GM12864 (cell line): ENCODE measurements around the gene ZNF311.
A peak's percentile ranks its signal among the peaks of the same experiment; 100 is the strongest.
"Not testable (repeated sequence)": the region's sequence is repeated elsewhere in the genome, so short reads cannot be mapped to it uniquely, and the experiment has no call there.

Source experiments
- DNase-seq: peaks from one replicate; pipeline ENCODE4 v3.0.0-alpha.2; 2011; ENCODE audit warnings: low read depth
- H3K4me3 ChIP-seq: 2 replicates; pipeline ENCODE4 v1.5.1; 2011; ENCODE audit warnings: mild to moderate bottlenecking, low read depth, low read length, control low read depth
- TF ChIP-seq, protein P1 (sequence below): IDR thresholded peaks from 2 replicates; pipeline ENCODE4 v1.5.1; 2011; ENCODE audit warnings: low read depth, mild to moderate bottlenecking, moderate library complexity, low read length, control low read depth, inconsistent platforms; ENCODE audit errors: missing control alignments

Gene ZNF311

DNA sequence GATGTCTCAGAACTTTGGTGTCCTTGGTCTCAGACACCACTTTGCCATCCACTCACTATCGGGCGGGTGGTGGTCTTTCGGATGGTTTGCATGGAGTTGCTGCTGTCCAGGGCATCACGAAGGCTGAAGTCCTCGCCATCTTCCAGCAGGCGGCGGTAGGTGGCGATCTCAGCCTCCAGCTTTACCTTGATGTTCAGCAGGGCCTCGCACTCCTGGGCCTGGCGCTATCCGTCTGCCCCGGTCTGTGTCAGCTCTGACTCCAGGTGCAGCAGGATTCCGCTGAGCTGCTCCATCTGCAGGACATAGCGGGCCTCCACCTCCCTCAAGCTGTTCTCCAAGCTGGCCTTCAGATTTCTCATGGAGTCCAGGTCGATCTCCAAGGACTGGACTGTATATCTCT lies 36.0 kb downstream of the ZNF311 start:
- TF ChIP-seq, protein P1, sequence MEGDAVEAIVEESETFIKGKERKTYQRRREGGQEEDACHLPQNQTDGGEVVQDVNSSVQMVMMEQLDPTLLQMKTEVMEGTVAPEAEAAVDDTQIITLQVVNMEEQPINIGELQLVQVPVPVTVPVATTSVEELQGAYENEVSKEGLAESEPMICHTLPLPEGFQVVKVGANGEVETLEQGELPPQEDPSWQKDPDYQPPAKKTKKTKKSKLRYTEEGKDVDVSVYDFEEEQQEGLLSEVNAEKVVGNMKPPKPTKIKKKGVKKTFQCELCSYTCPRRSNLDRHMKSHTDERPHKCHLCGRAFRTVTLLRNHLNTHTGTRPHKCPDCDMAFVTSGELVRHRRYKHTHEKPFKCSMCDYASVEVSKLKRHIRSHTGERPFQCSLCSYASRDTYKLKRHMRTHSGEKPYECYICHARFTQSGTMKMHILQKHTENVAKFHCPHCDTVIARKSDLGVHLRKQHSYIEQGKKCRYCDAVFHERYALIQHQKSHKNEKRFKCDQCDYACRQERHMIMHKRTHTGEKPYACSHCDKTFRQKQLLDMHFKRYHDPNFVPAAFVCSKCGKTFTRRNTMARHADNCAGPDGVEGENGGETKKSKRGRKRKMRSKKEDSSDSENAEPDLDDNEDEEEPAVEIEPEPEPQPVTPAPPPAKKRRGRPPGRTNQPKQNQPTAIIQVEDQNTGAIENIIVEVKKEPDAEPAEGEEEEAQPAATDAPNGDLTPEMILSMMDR, result no peak
- no peak overlapping the region for H3K4me3 ChIP-seq
- DNase-seq, result no peak

DNA sequence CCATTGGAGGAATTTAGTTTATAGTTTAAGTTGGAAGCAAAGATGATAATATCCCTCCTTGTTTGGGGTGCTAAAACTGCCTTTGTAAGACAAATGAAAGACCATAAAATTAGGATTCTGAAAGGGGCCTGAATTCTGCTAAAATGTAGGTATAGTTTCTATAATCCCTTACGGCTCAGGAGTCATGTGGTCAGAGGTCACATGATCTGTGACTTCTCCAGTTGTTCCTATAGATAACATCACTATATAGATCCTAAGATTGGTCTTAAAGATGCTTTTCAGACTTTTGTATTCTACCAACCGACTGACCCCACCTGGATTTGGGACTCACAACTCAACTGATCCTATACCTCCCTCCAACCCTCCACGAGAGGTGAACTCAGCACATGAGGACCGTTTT lies 36.6 kb downstream of the ZNF311 start:
- no peak for DNase-seq
- no peak overlapping the region for H3K4me3 ChIP-seq
- TF ChIP-seq, protein P1, result no peak

DNA sequence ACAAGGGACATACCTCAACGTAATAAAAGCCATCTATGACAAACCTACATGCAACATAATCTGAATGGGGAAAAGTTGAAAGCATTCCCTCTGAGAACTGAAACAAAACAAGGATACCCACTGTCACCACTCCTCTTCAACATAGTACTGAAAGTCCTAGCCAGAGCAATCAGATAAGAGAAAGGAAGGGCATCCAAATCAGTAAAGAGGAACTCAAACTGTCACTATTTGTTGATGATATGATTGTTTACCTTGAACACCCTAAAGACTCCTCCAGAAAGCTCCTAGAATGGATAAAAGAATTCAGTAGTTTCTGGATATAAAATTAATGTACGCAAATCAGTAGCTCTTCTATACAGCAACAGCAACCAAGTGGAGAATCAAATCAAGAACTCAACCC lies 39.4 kb downstream of the ZNF311 start:
- DNase-seq, result no peak
- TF ChIP-seq, protein P1, result no peak
- H3K4me3 ChIP-seq, result no peak overlapping the region

DNA sequence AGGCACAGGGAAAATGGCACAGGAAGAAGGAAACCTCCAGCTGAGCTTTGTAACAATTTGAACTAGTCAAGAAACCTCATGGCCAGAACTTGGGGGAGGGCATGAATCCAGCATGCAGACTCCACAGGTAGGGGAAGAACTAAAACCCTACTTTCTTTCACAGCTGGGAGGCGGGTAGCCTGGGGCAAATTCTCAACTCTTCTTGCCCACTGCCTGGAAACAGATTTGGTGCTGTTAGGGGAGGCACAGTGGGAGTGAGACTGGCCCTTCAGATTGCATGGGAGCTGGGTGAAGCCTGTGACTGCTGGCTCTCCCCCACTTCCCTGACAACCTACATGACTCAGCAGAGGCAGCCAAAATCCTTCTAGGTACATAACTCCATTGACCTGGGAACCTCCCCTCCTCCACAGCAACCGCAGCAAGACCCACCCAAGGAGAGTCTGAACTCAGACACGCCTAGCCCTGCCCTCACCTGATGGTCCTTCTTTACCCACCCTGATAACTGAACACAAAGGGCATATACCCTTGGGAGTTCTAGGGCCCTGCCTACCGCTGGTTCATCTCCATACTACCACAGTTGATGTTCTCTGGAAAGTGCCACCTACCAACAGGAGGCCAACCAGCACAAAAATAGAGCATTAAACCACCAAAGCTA lies 44.1 kb downstream of the ZNF311 start:
- no peak for DNase-seq
- TF ChIP-seq, protein P1, result no peak
- H3K4me3 ChIP-seq, result no peak overlapping the region

DNA sequence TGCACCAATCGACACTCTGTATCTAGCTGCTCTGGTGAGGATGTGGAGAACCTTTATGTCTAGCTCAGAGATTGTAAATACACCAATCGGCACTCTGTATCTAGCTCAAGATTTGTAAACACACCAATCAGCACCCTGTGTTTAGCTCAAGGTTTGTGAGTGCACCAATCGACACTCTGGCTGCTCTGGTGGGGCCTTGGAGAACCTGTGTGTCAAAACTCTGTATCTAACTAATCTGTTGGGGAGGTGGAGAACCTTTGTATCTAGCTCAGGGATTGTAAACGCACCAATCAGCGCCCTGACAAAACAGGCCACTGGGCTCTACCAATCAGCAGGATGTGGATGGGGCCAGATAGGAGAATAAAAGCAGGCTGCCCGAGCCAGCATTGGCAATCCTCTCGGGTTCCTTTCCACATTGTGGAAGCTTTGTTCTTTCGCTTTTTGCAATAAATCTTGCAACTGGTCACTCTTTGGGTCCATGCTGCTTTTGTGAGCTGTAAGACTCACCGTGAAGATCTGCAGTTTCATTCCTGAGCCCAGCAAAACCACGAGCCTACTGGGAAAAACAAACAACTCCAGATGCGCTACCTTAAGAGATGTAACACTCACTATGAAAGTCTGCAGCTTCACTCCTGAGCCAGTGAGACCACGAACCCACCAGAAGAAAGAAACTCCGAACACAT lies 46.4 kb downstream of the ZNF311 start:
- DNase-seq, H3K4me3 ChIP-seq: not testable (repeated sequence)

DNA sequence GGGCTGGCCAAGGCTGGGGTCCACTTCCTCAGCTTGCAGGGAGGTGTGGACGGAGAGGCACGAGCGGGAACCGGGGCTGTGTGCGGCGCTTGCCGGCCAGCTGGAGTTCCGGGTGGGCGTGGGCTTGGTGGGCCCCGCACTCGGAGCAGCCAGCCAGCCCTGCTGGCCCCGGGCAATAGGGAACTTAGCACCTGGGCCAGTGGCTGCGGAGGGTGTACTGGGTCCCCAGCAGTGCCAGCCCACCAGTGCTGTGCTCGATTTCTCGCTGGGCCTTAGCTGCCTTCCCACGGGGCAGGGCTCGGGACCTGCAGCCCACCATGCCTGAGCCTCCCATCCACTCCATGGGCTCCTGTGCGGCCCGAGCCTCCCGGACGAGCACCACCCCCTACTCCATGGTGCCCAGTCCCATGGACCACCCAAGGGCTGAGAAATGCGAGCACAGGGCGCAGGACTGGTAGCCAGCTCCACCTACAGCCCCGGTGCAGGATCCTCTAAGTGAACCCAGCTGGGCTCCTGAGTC lies 47.3 kb downstream of the ZNF311 start:
- H3K4me3 ChIP-seq, DNase-seq: not testable (repeated sequence)

DNA sequence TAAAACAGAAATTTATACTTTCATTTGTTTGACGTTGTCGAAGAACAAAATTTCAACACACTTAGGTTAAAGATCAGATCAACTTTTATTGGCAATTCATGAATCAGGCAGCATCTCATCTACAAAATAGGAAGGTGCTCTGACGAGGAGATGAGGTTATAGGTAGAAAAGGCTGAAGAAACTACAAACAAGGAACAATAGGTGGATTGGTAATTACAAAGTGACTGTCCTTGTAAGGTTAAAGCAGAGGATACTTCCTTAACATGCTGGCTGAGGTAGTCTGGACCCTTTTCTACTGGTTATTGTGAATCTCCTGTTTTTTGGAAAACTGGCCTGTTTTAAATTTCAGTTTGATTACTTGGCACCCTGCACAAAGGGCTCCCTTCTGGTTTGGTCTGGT lies 48.8 kb downstream of the ZNF311 start:
- TF ChIP-seq, protein P1, result no peak
- DNase-seq, result no peak
- no peak overlapping the region for H3K4me3 ChIP-seq

DNA sequence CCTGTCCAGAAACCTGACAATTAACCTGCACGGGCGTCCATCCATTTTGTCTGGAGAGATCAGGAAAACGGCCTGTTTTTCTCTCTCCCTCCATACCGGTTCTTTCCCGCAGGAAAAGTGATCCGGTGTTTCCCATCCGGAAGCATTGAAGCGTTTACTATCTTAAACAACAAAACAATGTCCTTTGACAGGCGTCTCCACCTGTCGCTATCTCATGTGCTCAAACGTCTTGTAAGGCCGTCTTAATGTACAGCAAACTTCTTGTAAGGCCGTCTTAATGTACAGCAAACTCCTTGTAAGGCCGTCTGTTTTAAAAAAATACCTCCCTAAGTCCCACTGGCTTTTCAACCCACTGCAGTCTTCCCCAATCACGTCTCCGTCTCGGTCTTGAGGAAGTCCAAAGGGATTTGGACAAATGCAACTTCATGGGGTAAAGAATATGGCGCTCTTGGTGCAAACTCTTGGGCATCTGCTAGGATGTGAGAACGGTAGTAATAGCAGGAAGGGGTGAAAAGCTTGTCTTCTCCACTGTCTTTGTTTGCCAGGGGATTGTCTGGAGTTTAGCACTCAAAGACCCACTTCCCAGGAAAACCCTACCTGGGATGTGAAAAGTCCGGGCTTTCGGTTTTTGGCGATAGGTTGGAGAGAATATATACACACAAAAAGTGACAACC lies 51.4 kb downstream of the ZNF311 start:
- no peak for DNase-seq
- TF ChIP-seq, protein P1, result no peak
- peak overlapping the region; percentile 53 for H3K4me3 ChIP-seq
